ENCODE measurements around the gene NRXN3. TPM values are rescaled to one million over a fixed set of nuclear protein-coding genes. Genes with fewer than 3 reads are reported as not detected.
A peak's percentile ranks its signal among the peaks of the same experiment; 100 is the strongest.

Gene NRXN3
- total and polyA plus RNA-seq, 5 donors: 1.5 to 4.7 (median 4.0) TPM

DNA sequence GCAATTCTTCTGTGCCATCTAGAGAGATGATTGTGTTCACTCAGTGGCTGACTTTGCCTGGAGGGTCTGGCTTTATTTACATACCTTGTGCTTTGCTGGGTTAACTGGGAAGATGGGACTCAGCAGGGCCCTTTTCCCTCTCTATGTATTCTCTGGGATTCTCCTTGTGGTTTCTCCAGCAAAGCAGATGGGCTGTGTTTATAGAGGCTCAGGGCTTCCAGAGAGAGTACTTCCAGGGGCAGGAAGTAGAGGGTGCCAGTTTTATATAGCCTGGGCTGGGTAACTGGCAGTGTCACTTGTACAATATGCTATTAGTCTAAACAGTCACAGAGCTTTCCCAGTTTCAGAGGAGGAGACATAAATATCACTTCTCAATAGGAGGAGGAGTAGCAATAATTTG is 1531.2 kb downstream of the NRXN3 start:
- ATAC-seq (no peak), DNase-seq (no peak)
- intact Hi-C loops (cut with DNase I): no loop called here
- H3K4me1 ChIP-seq (ENCODE audit: control insufficient read depth, insufficient read depth, low read length): no peaks in the 10 kb centered on the region
- H3K9me3 ChIP-seq (ENCODE audit: control insufficient read depth, low read length): no peaks in the 10 kb centered on the region
- H3K27me3 ChIP-seq (ENCODE audit: control insufficient read depth, insufficient read depth): no peaks in the 10 kb centered on the region
- H3K4me3 ChIP-seq (ENCODE audit: low read length): no peak overlapping the region
- no peak overlapping the region for H3K27ac ChIP-seq (ENCODE audit: low read length)

GRCh38 chr14:79702197-79702596 is 1532.0 kb downstream of the NRXN3 start:
- H3K27ac ChIP-seq (ENCODE audit: low read length): no peak overlapping the region
- H3K4me1 ChIP-seq (ENCODE audit: control insufficient read depth, insufficient read depth, low read length): no peaks in the 10 kb centered on the region
- ATAC-seq (no peak), DNase-seq (no peak)
- 66% methylated on average over 1 of the region's 1 CpG for WGBS
- no peaks in the 10 kb centered on the region for H3K9me3 ChIP-seq (ENCODE audit: control insufficient read depth, low read length)
- intact Hi-C loops (cut with DNase I): no loop called here
- H3K27me3 ChIP-seq (ENCODE audit: control insufficient read depth, insufficient read depth): no peaks in the 10 kb centered on the region
- no peak overlapping the region for H3K4me3 ChIP-seq (ENCODE audit: low read length)

DNA sequence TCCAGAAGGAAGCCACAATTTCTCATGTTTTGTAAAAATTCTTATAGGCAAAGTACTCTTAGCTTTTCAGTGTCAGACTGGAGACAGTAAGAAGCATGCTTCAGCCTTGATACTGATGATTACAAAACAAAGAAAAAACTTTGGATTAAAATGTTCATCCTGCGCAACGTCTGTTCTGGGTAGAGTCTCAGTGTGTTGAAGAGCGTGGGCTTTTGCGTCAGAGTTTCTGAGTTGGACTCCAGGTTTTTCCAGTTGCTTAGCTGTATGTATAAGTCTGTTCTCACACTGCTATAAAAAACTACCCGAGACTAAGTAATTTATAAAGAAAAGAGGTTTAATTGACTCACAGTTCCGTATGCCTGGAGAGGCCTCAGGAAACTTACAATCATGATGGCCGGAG is 1533.0 kb downstream of the NRXN3 start:
- 93% methylated on average over 7 of the region's 7 CpGs for WGBS
- intact Hi-C loops (cut with DNase I): no loop called here
- no peak for ATAC-seq

DNA sequence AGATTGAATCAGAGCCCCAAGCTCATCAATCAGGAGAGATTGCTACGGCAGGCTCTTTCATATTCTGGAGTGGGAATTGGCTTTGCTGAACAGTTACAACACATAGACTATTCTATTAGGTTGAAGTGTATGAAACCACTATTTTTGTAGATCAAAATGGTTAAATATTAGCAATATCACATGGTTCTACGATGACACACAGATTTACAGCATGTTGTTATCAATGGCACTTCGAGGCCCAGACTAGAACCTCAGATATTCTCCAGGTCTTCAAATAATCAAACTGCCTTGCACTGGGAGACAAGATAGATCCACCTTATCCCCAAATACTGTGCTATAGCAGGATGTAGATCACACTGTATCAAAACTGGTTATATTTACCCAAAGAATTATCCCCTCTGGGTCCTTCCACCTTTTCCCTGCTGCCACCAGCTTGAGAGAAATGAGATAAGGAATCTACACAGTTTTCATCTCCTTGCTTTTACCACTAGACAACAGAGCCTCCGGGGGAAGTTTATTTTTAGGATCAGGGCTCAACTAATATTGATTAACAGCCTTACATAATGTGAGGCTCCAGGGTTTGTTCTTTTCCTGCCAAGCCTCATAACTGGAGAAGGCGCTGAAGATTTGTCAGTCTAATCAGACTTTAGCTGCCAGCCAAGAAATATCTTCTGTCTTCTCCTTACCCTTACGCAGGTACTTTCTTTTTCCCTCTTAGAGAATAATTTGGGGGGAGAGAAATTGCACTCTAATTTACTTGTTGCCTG is 1534.1 kb downstream of the NRXN3 start:
- ATAC-seq: no peak
- intact Hi-C loops (cut with DNase I): no loop called here
- Histone ChIP-seq H3K27me3 (ENCODE audit: control insufficient read depth, insufficient read depth) (no peaks in the 10 kb centered on the region), H3K27ac (ENCODE audit: low read length) (no peak overlapping the region), H3K9me3 (ENCODE audit: control insufficient read depth, low read length) (no peaks in the 10 kb centered on the region), H3K4me1 (ENCODE audit: control insufficient read depth, insufficient read depth, low read length) (no peaks in the 10 kb centered on the region), H3K4me3 (ENCODE audit: low read length) (no peak overlapping the region)
- 49% methylated on average over 6 of the region's 6 CpGs for WGBS
- DNase-seq: no peak

More for the DNA sequence above, 1533.0 kb downstream of the NRXN3 start:
- Histone ChIP-seq H3K27me3 (ENCODE audit: control insufficient read depth, insufficient read depth) (no peaks in the 10 kb centered on the region), H3K9me3 (ENCODE audit: control insufficient read depth, low read length) (no peaks in the 10 kb centered on the region), H3K4me3 (ENCODE audit: low read length) (no peak overlapping the region), H3K4me1 (ENCODE audit: control insufficient read depth, insufficient read depth, low read length) (no peaks in the 10 kb centered on the region), H3K27ac (ENCODE audit: low read length) (no peak overlapping the region)
- DNase-seq: no peak

GRCh38 chr14:79705126-79705894 is 1535.1 kb downstream of the NRXN3 start:
- Histone ChIP-seq H3K4me3 (ENCODE audit: low read length) (no peak overlapping the region), H3K4me1 (ENCODE audit: control insufficient read depth, insufficient read depth, low read length) (no peaks in the 10 kb centered on the region), H3K9me3 (ENCODE audit: control insufficient read depth, low read length) (no peaks in the 10 kb centered on the region), H3K27ac (ENCODE audit: low read length) (no peak overlapping the region), H3K27me3 (ENCODE audit: control insufficient read depth, insufficient read depth) (no peaks in the 10 kb centered on the region)
- WGBS: 74% methylated on average over 11 of the region's 11 CpGs
- no peak for DNase-seq
- intact Hi-C loops (cut with DNase I): no loop called here
- peak in 1 of 2 donors; percentile 48 for ATAC-seq

GRCh38 chr14:79706382-79706781 is 1536.2 kb downstream of the NRXN3 start:
- DNase-seq: no peak
- Histone ChIP-seq H3K4me3 (ENCODE audit: low read length) (no peak overlapping the region), H3K9me3 (ENCODE audit: control insufficient read depth, low read length) (no peaks in the 10 kb centered on the region), H3K27me3 (ENCODE audit: control insufficient read depth, insufficient read depth) (no peaks in the 10 kb centered on the region), H3K27ac (ENCODE audit: low read length) (no peak overlapping the region), H3K4me1 (ENCODE audit: control insufficient read depth, insufficient read depth, low read length) (no peaks in the 10 kb centered on the region)
- intact Hi-C loops (cut with DNase I): no loop called here
- 27% methylated on average over 2 of the region's 2 CpGs for WGBS
- ATAC-seq: peak in 1 of 2 donors; percentile 75

GRCh38 chr14:79708426-79709388 is 1538.5 kb downstream of the NRXN3 start:
- WGBS: 60% methylated on average over 9 of the region's 9 CpGs
- no peak overlapping the region for H3K4me3 ChIP-seq (ENCODE audit: low read length)
- no peaks in the 10 kb centered on the region for H3K9me3 ChIP-seq (ENCODE audit: control insufficient read depth, low read length)
- no peaks in the 10 kb centered on the region for H3K27me3 ChIP-seq (ENCODE audit: control insufficient read depth, insufficient read depth)
- H3K27ac ChIP-seq (ENCODE audit: low read length): no peak overlapping the region
- no peak for DNase-seq
- intact Hi-C loops (cut with DNase I): no loop called here
- ATAC-seq: no peak
- no peaks in the 10 kb centered on the region for H3K4me1 ChIP-seq (ENCODE audit: control insufficient read depth, insufficient read depth, low read length)

DNA sequence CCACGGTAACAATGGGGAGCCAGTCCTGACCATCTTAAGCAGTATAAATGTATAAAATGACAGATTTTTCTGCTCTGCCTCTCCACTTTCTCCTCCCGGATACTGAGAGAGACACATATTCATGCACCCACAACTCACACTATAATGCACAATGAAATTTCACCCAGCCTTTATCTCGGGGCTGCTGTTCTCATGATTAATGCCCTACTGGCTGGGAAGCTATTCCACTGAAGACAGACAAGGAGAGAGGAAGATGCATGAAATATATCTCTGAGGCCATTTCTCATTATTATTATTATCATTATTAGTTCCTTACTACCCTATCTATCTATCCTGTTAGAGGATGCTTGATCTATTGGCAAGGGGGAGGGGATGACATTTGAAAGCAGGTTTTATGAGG is 1539.4 kb downstream of the NRXN3 start:
- intact Hi-C loops (cut with DNase I): no loop called here
- H3K27me3 ChIP-seq (ENCODE audit: control insufficient read depth, insufficient read depth): no peaks in the 10 kb centered on the region
- no peaks in the 10 kb centered on the region for H3K9me3 ChIP-seq (ENCODE audit: control insufficient read depth, low read length)
- no peak overlapping the region for H3K4me3 ChIP-seq (ENCODE audit: low read length)
- H3K4me1 ChIP-seq (ENCODE audit: control insufficient read depth, insufficient read depth, low read length): no peaks in the 10 kb centered on the region
- no peak for ATAC-seq
- no peak overlapping the region for H3K27ac ChIP-seq (ENCODE audit: low read length)
- DNase-seq: no peak
- 53% methylated on average over 3 of the region's 3 CpGs for WGBS

DNA sequence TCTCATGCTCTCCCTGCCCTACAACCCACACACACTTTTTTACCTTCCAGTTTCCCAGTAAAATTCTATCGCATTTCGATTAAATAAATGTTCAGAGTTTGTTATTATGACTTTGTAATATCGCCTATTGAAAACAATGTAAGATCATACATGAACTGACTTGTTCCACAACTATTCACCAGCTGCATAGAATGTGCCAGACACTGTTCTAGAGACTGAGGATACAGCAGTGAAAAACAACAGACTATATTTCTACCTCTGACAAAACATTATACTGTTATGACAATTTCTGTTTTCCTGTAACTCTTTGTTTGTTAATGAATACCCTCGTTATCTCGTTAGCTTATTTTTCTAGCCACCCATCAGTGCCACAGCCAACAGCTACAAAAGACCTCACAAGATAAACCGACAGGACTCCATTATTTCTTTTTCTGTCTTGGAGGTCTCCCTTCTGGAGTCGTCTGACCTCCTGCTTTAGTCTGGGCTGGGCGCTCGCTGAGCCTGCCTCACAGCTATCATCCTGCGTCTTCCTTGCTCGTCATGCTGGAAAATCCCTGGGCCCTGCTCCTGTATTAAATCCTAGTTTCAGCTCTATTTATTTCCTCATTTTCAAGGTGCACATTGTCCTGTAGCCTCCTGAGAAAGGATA is 1542.3 kb downstream of the NRXN3 start:
- H3K27me3 ChIP-seq (ENCODE audit: control insufficient read depth, insufficient read depth): no peaks in the 10 kb centered on the region
- WGBS: 63% methylated on average over 11 of the region's 11 CpGs
- ATAC-seq (peak in 1 of 2 donors; percentile 86), DNase-seq (peak in 1 of 3 donors; percentile 37)
- H3K9me3 ChIP-seq (ENCODE audit: control insufficient read depth, low read length): no peaks in the 10 kb centered on the region
- H3K4me3 ChIP-seq (ENCODE audit: low read length): no peak overlapping the region
- no peaks in the 10 kb centered on the region for H3K4me1 ChIP-seq (ENCODE audit: control insufficient read depth, insufficient read depth, low read length)
- H3K27ac ChIP-seq (ENCODE audit: low read length): no peak overlapping the region
- intact Hi-C loops (cut with DNase I): no loop called here

GRCh38 chr14:79721399-79722084 is 1551.4 kb downstream of the NRXN3 start:
- H3K4me1 ChIP-seq (ENCODE audit: control insufficient read depth, insufficient read depth, low read length): no peaks in the 10 kb centered on the region
- H3K9me3 ChIP-seq (ENCODE audit: control insufficient read depth, low read length): no peaks in the 10 kb centered on the region
- DNase-seq: no peak

More at GRCh38 chr14:79721399-79722084, 1551.4 kb downstream of the NRXN3 start:
- Histone ChIP-seq H3K27ac (ENCODE audit: low read length) (no peak overlapping the region), H3K4me3 (ENCODE audit: low read length) (no peak overlapping the region), H3K27me3 (ENCODE audit: control insufficient read depth, insufficient read depth) (no peaks in the 10 kb centered on the region)
- WGBS: 49% methylated on average over 5 of the region's 5 CpGs
- ATAC-seq: no peak
- intact Hi-C loops (cut with DNase I): no loop called here
